Muscle layer of colon (tissue), 2 donors: ENCODE results near the gene INPP5A.

Experiments used
- H3K27ac ChIP-seq: one replicate; pipeline ENCODE4 v1.7.0; 2013; ENCODE audit warnings: low read depth, mild to moderate bottlenecking, low read length, moderate library complexity
- H3K27me3 ChIP-seq, 2 donors: one replicate each; pipeline ENCODE4 v1.7.0; 2013; ENCODE audit warnings: low read length in 2 of 2, mild to moderate bottlenecking in 2 of 2; ENCODE audit not compliant: insufficient read depth in 2 of 2, control insufficient read depth in 1 of 2
- H3K36me3 ChIP-seq: one replicate; pipeline ENCODE4 v1.7.0; 2013; ENCODE audit warnings: mild to moderate bottlenecking, low read length; ENCODE audit not compliant: insufficient read depth
- H3K4me1 ChIP-seq: one replicate; pipeline ENCODE4 v1.7.0; 2013; ENCODE audit warnings: mild to moderate bottlenecking, low read length; ENCODE audit not compliant: insufficient read depth
- H3K4me3 ChIP-seq, 2 donors: one replicate each; pipeline ENCODE4 v1.7.0; 2013; ENCODE audit warnings: low read length in 2 of 2, low read depth in 1 of 2, mild to moderate bottlenecking in 1 of 2, moderate library complexity in 1 of 2
- H3K9ac ChIP-seq: one replicate; pipeline ENCODE4 v1.7.0; 2013; ENCODE audit warnings: low read length
- H3K9me3 ChIP-seq: one replicate; pipeline ENCODE4 v1.7.0; 2013; ENCODE audit warnings: mild to moderate bottlenecking, low read length
- donor health status: abdominal sarcoma.
- donor health status: Adenocarcinoma of cecum.

The INPP5A gene

DNA sequence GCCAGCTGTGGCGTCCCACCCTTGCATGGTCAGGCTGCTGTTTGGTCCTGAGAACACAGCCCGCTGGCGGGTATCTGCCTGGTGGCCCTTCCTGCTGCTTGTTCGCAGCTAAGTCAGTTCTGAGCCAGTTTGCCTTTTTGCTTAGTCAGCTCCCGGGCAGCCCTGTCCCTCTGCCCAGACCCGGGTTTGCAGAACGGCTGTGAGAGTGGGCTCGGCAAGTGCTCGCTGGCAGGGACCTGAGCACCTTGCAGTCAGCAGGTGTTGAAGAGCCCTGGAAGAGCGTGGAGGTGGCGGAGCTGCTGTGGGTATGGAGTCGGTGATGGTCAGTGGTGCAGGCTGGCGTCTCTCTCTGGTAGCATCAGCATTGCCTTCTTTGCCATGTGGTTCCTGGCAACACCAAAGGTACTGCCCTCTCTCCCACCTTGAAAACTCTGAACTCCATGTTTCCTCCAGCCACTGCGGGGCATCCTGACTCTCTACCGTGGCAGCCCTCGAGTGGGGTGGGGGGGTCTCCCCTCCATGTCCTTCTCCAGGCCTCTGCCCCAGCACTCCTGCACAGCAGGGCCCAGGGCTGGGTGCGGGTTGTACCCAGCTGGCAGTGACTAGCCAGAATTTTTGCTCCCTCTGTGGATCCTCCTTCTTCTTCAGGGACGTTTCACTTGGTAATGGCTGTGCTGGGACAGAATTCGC, 4.6 kb downstream of the INPP5A start:
- Histone ChIP-seq H3K27ac (no peak overlapping the region), H3K4me3 (no peak overlapping the region), H3K4me1 (peaks cover 72% of the 10 kb centered on the region)

GRCh38 chr10:132542819-132543218, 5.2 kb downstream of the INPP5A start:
- Histone ChIP-seq H3K9me3 (no peaks in the 10 kb centered on the region), H3K4me3 (no peak overlapping the region), H3K27me3 (no peaks in the 10 kb centered on the region), H3K36me3 (no peaks in the 10 kb centered on the region), H3K4me1 (peaks cover 73% of the 10 kb centered on the region), H3K9ac (no peak overlapping the region), H3K27ac (no peak overlapping the region)

More for the DNA sequence above, 4.6 kb downstream of the INPP5A start:
- Histone ChIP-seq H3K36me3 (no peaks in the 10 kb centered on the region), H3K9me3 (no peaks in the 10 kb centered on the region), H3K27me3 (no peaks in the 10 kb centered on the region), H3K9ac (no peak overlapping the region)

GRCh38 chr10:132543916-132544743, 6.5 kb downstream of the INPP5A start:
- Histone ChIP-seq H3K4me3 (peak overlapping the region in 1 of 2 donors; percentile 42), H3K36me3 (no peaks in the 10 kb centered on the region), H3K27ac (no peak overlapping the region), H3K4me1 (peaks cover 67% of the 10 kb centered on the region), H3K9me3 (no peaks in the 10 kb centered on the region), H3K27me3 (no peaks in the 10 kb centered on the region), H3K9ac (peak overlapping the region; percentile 4)

- Histone ChIP-seq H3K27me3 (no peaks in the 10 kb centered on the region), H3K9ac (peak overlapping the region; percentile 4), H3K27ac (no peak overlapping the region), H3K36me3 (no peaks in the 10 kb centered on the region), H3K4me3 (peak overlapping the region; percentile 11 to 42), H3K9me3 (no peaks in the 10 kb centered on the region), H3K4me1 (peaks cover 66% of the 10 kb centered on the region)
Observed at GRCh38 chr10:132544744-132545658, 7.4 kb downstream of the INPP5A start.

DNA sequence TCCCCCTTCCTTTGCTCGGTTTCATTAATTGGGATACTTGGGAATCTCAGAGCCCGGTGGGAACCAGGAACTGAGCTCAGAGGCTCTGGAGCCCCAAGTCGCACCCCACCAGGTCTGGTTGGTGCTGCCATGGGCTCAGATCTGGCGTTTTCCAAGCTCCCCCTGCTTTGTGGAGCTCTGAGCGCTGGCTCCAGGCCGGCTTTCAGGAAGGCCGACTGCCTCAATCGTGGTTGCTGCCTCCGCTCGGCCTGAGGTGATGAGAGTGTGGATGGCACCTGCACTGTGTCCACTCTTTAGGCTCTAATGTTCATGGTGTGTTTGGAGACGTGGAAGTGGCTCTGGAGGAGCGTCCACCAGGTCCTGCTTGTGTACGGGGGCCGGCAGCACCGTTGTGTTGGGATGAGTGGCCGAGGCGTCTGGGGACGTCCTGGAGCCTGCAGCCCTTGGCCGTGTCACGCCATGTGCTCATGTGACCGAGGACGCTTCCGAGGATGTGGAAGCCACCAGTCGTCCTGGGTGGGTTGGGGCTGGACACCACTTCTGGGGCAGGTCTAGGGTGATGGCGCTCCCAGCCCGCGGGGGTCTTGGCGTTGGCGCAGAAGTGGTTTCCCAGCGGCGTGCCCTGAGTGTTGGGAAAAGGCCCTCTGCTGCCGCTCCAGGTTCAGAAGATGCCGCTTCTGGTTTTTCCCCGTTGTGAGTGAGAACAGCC, 8.2 kb downstream of the INPP5A start:
- Histone ChIP-seq H3K4me3 (no peak overlapping the region), H3K9ac (no peak overlapping the region), H3K27ac (no peak overlapping the region), H3K9me3 (no peaks in the 10 kb centered on the region), H3K27me3 (no peaks in the 10 kb centered on the region), H3K4me1 (peaks cover 62% of the 10 kb centered on the region), H3K36me3 (no peaks in the 10 kb centered on the region)

DNA sequence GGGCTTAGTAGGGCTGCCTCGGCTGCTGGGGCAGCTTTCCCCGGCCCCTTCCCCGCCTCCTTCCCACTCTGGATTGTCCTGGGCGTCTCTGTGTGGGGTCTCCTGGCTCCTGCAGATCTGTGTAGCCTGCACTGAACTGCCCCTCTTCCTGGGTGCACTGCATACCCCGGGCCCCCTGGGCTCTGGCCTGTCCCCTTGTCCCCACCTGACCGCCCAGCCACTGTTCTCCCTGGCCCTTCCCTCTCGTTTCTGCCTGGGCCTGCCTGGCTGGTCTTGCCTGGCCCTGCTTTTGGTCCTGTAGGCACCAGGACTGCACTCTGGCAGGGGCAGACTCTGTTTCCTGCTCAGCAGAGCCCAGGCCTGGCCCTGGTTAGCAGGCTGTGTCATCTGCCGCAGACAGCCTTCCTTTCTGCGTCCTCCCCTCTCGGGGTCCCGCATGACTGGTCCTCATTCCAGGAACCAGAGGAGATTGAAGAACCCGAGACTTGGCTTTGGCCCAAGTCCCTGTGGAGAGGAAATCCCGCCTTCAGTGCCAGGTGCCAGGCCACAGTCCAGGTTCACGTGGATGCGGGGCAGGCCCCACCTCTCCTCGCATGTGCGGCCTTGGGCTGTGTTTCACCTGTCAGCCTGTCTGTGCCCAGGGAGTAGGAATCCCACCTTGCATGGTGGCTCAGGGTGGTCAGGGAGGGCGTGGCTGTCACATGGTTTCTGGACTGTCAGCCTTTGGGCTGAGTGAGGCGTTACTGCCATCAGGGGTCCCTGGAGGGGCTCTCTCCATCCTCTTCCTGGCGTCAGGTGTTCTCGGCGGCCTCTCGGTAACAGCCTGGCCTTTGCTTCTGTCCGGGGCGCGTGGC, 9.2 kb downstream of the INPP5A start:
- Histone ChIP-seq H3K27ac (no peak overlapping the region), H3K9me3 (no peaks in the 10 kb centered on the region), H3K4me1 (peaks cover 60% of the 10 kb centered on the region), H3K4me3 (no peak overlapping the region), H3K27me3 (no peaks in the 10 kb centered on the region), H3K9ac (no peak overlapping the region), H3K36me3 (no peaks in the 10 kb centered on the region)

GRCh38 chr10:132547421-132547861, 9.9 kb downstream of the INPP5A start:
- H3K4me1 ChIP-seq: peaks cover 54% of the 10 kb centered on the region
- no peak overlapping the region for H3K4me3 ChIP-seq
- no peak overlapping the region for H3K27ac ChIP-seq

GRCh38 chr10:132548106-132548823, 10.7 kb downstream of the INPP5A start:
- Histone ChIP-seq H3K27ac (no peak overlapping the region), H3K4me1 (peaks cover 51% of the 10 kb centered on the region), H3K36me3 (no peaks in the 10 kb centered on the region), H3K9ac (no peak overlapping the region), H3K9me3 (no peaks in the 10 kb centered on the region), H3K27me3 (no peaks in the 10 kb centered on the region), H3K4me3 (no peak overlapping the region)

More at GRCh38 chr10:132547421-132547861, 9.9 kb downstream of the INPP5A start:
- no peak overlapping the region for H3K9ac ChIP-seq
- no peaks in the 10 kb centered on the region for H3K36me3 ChIP-seq
- no peaks in the 10 kb centered on the region for H3K9me3 ChIP-seq
- H3K27me3 ChIP-seq: no peaks in the 10 kb centered on the region

DNA sequence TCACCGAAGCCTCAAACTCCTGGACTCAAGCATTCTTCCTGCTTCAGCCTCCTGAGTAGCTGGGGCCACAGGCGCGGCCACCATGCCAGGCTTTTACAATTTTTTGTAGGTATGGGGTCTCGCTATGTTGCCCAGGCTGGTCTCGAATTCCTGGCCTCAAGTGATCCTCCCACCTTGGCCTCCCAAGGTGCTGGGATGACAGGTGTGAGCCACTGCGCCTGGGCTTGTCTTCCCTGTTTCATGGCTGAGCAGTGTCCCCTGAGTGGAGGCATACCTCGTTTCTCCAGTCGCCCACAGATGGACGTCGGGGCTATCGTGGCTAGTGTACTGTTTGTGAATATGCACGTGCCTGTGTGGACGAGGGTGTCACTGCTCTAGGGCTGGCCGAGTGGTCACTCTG, 11.3 kb downstream of the INPP5A start:
- H3K9me3 ChIP-seq: no peaks in the 10 kb centered on the region
- H3K27me3 ChIP-seq: no peaks in the 10 kb centered on the region
- H3K4me1 ChIP-seq: peaks cover 48% of the 10 kb centered on the region
- H3K4me3 ChIP-seq: no peak overlapping the region
- H3K36me3 ChIP-seq: no peaks in the 10 kb centered on the region
- H3K9ac ChIP-seq: no peak overlapping the region
- no peak overlapping the region for H3K27ac ChIP-seq

GRCh38 chr10:132549371-132549770, 11.8 kb downstream of the INPP5A start:
- Histone ChIP-seq H3K27ac (no peak overlapping the region), H3K4me1 (peaks cover 43% of the 10 kb centered on the region), H3K36me3 (no peaks in the 10 kb centered on the region), H3K27me3 (no peaks in the 10 kb centered on the region), H3K9ac (no peak overlapping the region), H3K4me3 (no peak overlapping the region), H3K9me3 (no peaks in the 10 kb centered on the region)
